Astrocyte of the spinal cord (primary cell): Measurements from ENCODE around the gene BSN.

Experiments used
- DNase-seq: peaks from one replicate; pipeline ENCODE4 v3.0.0; 2011; ENCODE audit warnings: low read depth, low spot score
- H3K4me3 ChIP-seq: 2 replicates; pipeline ENCODE4 v1.5.1; 2011; ENCODE audit warnings: low read depth, mild to moderate bottlenecking, low read length, moderate library complexity
- in situ Hi-C: cut with HindIII; loops from 2 replicates; pipeline ENCODE4 v1.10.0; 2017; ENCODE audit warnings: low sequenced_read_pairs
- TF ChIP-seq, protein P1 (sequence below): IDR thresholded peaks from 2 replicates; pipeline ENCODE4 v1.5.1; 2012; ENCODE audit warnings: low read depth, mild to moderate bottlenecking, low read length, inconsistent platforms

BSN gene

DNA sequence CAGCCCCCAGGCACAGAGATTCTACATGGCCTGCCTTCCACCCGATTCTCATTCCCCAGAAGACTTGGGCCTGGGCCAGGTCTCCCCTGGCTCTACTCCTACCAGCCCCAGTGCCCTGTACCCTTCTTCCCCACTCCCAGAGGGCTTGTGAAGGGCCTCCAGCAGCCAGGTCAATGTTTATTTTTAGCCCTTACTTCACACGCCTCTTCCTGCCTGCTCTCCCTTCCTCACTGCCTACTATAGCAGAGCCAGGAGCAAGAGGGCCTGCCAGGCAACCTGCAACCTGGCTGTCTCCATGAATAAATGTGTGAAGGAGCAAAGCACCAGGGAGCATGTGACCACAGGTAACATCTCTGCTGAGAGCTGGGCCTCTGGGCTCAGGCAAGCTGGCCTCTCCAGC lies 93.5 kb downstream of the BSN start:
- H3K4me3 ChIP-seq: no peak overlapping the region
- in situ Hi-C loops: no loop called here
- no peak for DNase-seq
- TF ChIP-seq, protein P1, sequence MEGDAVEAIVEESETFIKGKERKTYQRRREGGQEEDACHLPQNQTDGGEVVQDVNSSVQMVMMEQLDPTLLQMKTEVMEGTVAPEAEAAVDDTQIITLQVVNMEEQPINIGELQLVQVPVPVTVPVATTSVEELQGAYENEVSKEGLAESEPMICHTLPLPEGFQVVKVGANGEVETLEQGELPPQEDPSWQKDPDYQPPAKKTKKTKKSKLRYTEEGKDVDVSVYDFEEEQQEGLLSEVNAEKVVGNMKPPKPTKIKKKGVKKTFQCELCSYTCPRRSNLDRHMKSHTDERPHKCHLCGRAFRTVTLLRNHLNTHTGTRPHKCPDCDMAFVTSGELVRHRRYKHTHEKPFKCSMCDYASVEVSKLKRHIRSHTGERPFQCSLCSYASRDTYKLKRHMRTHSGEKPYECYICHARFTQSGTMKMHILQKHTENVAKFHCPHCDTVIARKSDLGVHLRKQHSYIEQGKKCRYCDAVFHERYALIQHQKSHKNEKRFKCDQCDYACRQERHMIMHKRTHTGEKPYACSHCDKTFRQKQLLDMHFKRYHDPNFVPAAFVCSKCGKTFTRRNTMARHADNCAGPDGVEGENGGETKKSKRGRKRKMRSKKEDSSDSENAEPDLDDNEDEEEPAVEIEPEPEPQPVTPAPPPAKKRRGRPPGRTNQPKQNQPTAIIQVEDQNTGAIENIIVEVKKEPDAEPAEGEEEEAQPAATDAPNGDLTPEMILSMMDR: no peak

DNA sequence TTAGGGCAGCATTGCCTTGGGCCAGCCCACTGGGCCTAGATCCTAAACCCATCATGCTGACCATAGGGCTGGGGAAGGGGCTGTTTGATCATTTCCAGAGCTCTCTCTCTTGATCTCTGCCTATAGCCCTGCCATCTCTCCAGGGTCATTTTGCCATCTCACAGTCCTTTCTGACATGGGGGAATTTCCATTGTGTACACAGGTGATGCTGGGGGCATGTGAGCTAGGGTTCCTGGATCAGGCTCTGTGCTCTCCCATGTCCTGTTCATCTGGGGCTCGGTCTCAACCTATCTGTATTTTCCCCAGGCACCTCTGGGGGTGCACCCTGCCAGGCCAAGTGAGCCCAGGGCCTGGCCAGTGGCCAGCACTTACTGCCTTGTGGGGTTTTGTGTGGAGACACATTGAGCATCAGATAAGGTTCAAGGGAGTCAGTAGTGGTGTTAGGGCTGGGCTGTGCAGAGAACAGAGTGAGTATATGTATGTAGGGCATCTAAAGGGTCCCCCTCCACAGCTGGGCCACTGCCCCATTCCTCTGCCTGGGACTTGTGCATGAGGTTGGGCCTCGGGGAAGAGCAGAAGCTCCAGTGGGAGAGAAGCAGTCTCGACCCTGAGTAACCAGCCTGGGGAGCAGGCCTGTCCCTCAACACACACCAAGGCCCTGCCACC lies 94.2 kb downstream of the BSN start:
- no peak for DNase-seq
- TF ChIP-seq, protein P1: no peak
- no peak overlapping the region for H3K4me3 ChIP-seq
- in situ Hi-C loops: no loop called here

DNA sequence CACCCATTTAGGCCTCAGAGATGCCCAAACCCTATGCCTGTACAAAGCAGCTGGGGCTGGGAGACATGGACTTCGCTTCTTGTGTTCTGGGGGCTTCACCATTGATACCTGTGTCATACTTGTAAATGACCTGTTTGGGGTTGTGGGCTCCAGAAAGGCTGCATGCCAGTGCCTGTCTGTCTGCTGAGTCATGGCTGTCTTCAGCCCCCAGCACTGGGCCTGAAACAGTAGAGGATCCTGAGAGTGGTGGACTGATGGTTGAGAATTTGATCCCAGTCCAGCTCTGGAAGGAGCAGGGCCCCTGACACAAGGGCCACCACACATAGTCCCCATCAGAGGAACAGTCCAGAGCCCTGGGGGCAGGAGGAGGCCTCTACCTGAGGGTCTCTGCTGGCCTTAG lies 95.3 kb downstream of the BSN start:
- TF ChIP-seq, protein P1: no peak
- in situ Hi-C loops: no loop called here
- DNase-seq: no peak
- H3K4me3 ChIP-seq: no peak overlapping the region

DNA sequence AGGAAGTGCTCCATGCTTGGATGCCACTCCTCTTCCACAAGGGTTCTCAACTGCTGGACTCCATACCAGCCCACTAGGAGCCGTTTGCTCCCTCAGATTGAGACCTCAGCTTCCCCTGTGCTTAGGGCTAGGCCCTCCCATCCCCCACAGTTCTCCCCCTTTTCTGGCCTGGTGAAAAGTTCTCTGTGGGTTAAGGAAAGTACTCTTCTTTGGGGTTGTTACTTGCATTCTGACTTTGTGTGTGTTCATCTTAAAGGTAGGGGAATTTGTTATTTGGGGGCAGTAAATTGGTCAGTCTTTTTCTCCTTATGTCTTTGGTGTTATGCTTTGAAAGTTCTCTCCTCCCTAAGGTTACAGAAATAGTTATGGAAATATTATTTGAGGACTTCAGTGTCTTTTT lies 95.9 kb downstream of the BSN start:
- TF ChIP-seq, protein P1: no peak
- DNase-seq: no peak
- in situ Hi-C loops: no loop called here
- no peak overlapping the region for H3K4me3 ChIP-seq

DNA sequence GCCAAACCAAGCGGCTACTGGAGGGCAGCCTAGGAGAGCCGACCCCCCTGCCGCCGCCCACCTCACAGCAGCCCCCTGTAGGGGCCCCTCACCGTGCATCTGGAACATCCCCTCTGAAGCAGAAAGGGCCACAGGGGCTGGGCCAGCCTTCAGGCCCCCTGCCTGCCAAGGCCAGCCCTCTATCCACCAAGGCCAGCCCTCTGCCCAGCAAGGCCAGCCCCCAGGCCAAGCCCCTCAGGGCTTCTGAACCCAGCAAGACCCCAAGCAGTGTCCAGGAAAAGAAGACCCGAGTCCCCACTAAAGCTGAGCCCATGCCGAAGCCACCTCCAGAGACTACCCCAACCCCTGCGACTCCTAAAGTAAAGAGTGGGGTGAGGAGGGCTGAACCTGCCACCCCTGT lies 96.4 kb downstream of the BSN start:
- H3K4me3 ChIP-seq: no peak overlapping the region
- TF ChIP-seq, protein P1: no peak
- in situ Hi-C loops: no loop called here
- no peak for DNase-seq

DNA sequence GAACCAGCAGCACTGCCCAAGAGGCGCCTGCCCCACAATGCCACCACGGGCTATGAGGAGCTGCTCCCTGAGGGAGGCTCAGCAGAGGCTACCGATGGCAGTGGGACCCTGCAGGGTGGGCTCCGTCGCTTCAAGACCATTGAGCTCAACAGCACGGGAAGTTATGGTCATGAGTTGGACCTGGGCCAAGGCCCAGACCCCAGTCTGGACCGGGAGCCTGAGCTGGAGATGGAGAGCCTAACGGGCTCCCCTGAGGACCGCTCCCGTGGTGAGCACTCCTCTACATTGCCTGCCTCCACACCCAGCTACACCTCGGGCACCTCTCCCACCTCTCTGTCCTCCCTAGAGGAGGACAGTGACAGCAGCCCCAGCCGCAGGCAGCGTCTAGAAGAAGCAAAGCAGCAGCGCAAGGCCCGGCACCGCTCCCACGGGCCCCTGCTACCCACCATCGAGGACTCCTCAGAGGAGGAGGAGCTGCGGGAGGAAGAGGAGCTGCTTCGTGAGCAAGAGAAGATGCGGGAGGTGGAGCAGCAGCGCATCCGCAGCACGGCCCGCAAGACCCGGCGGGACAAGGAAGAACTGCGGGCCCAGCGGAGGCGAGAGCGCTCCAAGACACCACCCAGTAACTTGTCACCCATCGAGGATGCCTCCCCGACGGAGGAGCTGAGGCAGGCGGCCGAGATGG lies 98.1 kb downstream of the BSN start:
- no peak overlapping the region for H3K4me3 ChIP-seq
- TF ChIP-seq, protein P1: no peak
- in situ Hi-C loops: no loop called here
- no peak for DNase-seq
